Keratinocyte (primary cell): Measurements from ENCODE around the gene NTN3. TPM values are rescaled to one million over a fixed set of nuclear protein-coding genes. Genes with fewer than 3 reads are reported as not detected.

Experiments used
- DNase-seq: peaks from one replicate; pipeline ENCODE4 v3.0.0-alpha.2; 2011; ENCODE audit warnings: low read depth, missing footprints, low spot score
- FAIRE-seq: peaks from 2 replicates; lab custom pipeline; 2011; peaks lifted over from hg19 to GRCh38; lab: Jason Lieb, UNC
- H2AFZ ChIP-seq: 2 replicates; pipeline ENCODE4 v1.6.0; 2012; ENCODE audit warnings: low read length, control low read depth, inconsistent platforms; ENCODE audit not compliant: control insufficient read depth
- H3K27ac ChIP-seq: 2 replicates; pipeline ENCODE4 v1.5.1; 2011; ENCODE audit warnings: low read length; ENCODE audit not compliant: control insufficient read depth, insufficient read depth
- H3K27me3 ChIP-seq: 3 replicates; pipeline ENCODE4 v1.6.0; 2011; ENCODE audit warnings: low read length; ENCODE audit not compliant: control insufficient read depth, insufficient read depth; ENCODE audit errors: extremely low read depth
- H3K36me3 ChIP-seq, 2 experiments: 2 replicates in 1 of 2; 3 replicates in 1 of 2; pipeline ENCODE4 v1.5.1; 2011; ENCODE audit warnings: low read length in 2 of 2, mild to moderate bottlenecking in 1 of 2; ENCODE audit not compliant: control insufficient read depth in 2 of 2, insufficient read depth in 2 of 2; ENCODE audit errors: extremely low read depth in 1 of 2
- H3K4me1 ChIP-seq: 3 replicates; pipeline ENCODE4 v1.5.1; 2011; ENCODE audit warnings: low read length; ENCODE audit not compliant: control insufficient read depth, insufficient read depth; ENCODE audit errors: extremely low read depth
- H3K4me2 ChIP-seq: 3 replicates; pipeline ENCODE4 v1.6.0; 2011; ENCODE audit warnings: low read depth, low read length; ENCODE audit not compliant: control insufficient read depth, insufficient read depth; ENCODE audit errors: extremely low read depth
- H3K4me3 ChIP-seq, 3 experiments: fragments of 200-600 bp in 1 of 3; sonication (generic) in 1 of 3; 2 replicates in 2 of 3; 3 replicates in 1 of 3; pipeline ENCODE4 v1.5.1; 2011 to 2016; ENCODE audit warnings: low read length in 3 of 3, mild to moderate bottlenecking in 3 of 3, control low read depth in 2 of 3, inconsistent platforms in 1 of 3, low read depth in 1 of 3, mixed read lengths in 1 of 3, mixed run types in 1 of 3, moderate library complexity in 1 of 3; ENCODE audit not compliant: control insufficient read depth in 2 of 3, insufficient read depth in 2 of 3; ENCODE audit errors: extremely low read depth in 1 of 3
- H3K79me2 ChIP-seq: 2 replicates; pipeline ENCODE4 v1.6.0; 2012; ENCODE audit warnings: low read length; ENCODE audit not compliant: control insufficient read depth, insufficient read depth
- H3K9ac ChIP-seq: 3 replicates; pipeline ENCODE4 v1.6.0; 2011; ENCODE audit warnings: low read length; ENCODE audit not compliant: control insufficient read depth, insufficient read depth; ENCODE audit errors: extremely low read depth
- H3K9me1 ChIP-seq: 3 replicates; pipeline ENCODE4 v1.6.0; 2011; ENCODE audit warnings: low read length; ENCODE audit not compliant: control insufficient read depth, insufficient read depth; ENCODE audit errors: extremely low read depth
- H3K9me3 ChIP-seq: 2 replicates; pipeline ENCODE4 v1.5.1; 2012; ENCODE audit warnings: low read depth, low read length; ENCODE audit not compliant: control insufficient read depth
- H4K20me1 ChIP-seq: 3 replicates; pipeline ENCODE4 v1.6.0; 2011; ENCODE audit warnings: low read length; ENCODE audit not compliant: control insufficient read depth, insufficient read depth; ENCODE audit errors: extremely low read depth
- EZH2 ChIP-seq: IDR thresholded peaks from one replicate; pipeline ENCODE4 v1.6.1; 2012; ENCODE audit warnings: inconsistent platforms, mild to moderate bottlenecking, low read length, moderate library complexity
- dilution Hi-C: fragments of 300-500 bp; cut with MboI; formaldehyde crosslinking; loops from one replicate; pipeline ENCODE4 v1.7.0; 2020; ENCODE audit warnings: low sequenced_read_pairs; ENCODE audit not compliant: extremely low pct_ligation_motif_present
- polyA plus RNA-seq, 5 experiments: library from polyadenylated mRNA; depleted of rRNA in 3 of 5; stranded (reverse) in 3 of 5; stranded (forward) in 1 of 5; unstranded in 1 of 5; fragments of >200 nt; gene quantifications; 1 replicate in 1 of 5; 2 replicates in 3 of 5; 3 replicates in 1 of 5; pipeline versions ENCODE4 v1.2.1 to v1.2.3, GENCODE V29; 2011 to 2012; ENCODE audit warnings: missing spikeins in 2 of 5, low read depth in 1 of 5, low replicate concordance in 1 of 5
- TF ChIP-seq, protein P1 (sequence below), 3 experiments: IDR thresholded peaks in 1 of 3; conservative IDR thresholded peaks in 1 of 3; optimal IDR thresholded peaks in 1 of 3; 2 replicates in 2 of 3; 3 replicates in 1 of 3; pipeline versions ENCODE3 to v1.5.1; 2011; ENCODE audit warnings: low read length in 3 of 3, mild to moderate bottlenecking in 3 of 3, moderate library complexity in 2 of 3, control low read depth in 1 of 3, inconsistent platforms in 1 of 3; ENCODE audit not compliant: insufficient read depth in 2 of 3; ENCODE audit errors: extremely low read depth in 1 of 3

The NTN3 gene
- polyA plus RNA-seq, 1 donor (not counting 4 experiments of a cell fraction or from before 2014, with no cell fraction given): not detected

DNA sequence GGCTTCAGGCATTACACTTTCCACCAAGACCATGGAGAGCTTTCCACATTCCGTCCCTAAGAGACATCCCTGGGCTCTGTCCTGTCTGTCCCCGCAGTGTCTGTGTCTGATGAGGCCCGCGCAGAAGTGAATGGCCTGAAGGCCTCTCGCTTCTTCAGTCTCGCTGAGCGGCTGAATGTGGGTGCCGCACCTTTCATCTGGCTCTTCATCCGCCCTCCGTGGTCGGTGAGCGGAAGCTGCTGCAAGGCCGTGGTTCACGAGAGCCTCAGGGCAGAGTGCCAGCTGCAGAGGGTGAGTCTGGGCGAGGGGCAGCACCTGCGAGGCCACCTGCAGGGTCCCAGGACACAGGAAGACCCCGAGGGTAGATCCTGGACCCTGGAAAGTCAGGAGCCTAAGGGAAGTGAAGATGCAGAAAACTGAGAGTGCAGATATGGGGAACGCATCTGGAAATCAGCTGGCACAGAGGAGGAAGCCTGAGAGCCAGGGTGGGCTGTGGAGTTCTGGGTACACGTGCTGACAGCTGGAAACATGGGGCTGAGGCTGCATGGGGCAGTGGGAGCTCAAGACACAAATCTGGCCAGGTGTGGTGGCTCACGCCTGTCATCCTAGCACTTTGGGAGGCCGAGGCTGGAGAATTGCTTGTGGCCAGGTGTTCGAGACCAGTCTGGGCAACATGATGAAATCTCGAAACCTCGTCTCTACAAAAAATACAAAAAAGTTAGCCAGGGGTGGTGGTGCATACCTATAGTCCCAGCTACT lies 33.9 kb upstream of the NTN3 start:
- FAIRE-seq (no peak), DNase-seq (no peak)
- Histone ChIP-seq H3K27ac (no peak overlapping the region), H4K20me1 (no peaks in the 10 kb centered on the region), H3K27me3 (no peaks in the 10 kb centered on the region), H3K4me3 (no peak overlapping the region), H3K9me3 (no peaks in the 10 kb centered on the region), H3K9me1 (no peaks in the 10 kb centered on the region), H3K36me3 (peaks cover 21 to 60% of the 10 kb centered on the region in 2 experiments), H2AFZ (no peak overlapping the region), H3K79me2 (peaks cover 7% of the 10 kb centered on the region), H3K4me1 (no peaks in the 10 kb centered on the region), H3K4me2 (no peak overlapping the region), H3K9ac (no peak overlapping the region)
- dilution Hi-C loops: no loop called here
- TF ChIP-seq, protein P1, sequence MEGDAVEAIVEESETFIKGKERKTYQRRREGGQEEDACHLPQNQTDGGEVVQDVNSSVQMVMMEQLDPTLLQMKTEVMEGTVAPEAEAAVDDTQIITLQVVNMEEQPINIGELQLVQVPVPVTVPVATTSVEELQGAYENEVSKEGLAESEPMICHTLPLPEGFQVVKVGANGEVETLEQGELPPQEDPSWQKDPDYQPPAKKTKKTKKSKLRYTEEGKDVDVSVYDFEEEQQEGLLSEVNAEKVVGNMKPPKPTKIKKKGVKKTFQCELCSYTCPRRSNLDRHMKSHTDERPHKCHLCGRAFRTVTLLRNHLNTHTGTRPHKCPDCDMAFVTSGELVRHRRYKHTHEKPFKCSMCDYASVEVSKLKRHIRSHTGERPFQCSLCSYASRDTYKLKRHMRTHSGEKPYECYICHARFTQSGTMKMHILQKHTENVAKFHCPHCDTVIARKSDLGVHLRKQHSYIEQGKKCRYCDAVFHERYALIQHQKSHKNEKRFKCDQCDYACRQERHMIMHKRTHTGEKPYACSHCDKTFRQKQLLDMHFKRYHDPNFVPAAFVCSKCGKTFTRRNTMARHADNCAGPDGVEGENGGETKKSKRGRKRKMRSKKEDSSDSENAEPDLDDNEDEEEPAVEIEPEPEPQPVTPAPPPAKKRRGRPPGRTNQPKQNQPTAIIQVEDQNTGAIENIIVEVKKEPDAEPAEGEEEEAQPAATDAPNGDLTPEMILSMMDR (optimal IDR thresholded peaks at IDR 0.05 in 1 of 3, IDR thresholded peaks at IDR 0.05 in 1 of 3, conservative IDR thresholded peaks at IDR 0.05 in 1 of 3; ENCODE audit: extremely low read depth in 1 of 3, insufficient read depth in 2 of 3, low read length in 3 of 3): no peak
- TF ChIP-seq EZH2: no peak

DNA sequence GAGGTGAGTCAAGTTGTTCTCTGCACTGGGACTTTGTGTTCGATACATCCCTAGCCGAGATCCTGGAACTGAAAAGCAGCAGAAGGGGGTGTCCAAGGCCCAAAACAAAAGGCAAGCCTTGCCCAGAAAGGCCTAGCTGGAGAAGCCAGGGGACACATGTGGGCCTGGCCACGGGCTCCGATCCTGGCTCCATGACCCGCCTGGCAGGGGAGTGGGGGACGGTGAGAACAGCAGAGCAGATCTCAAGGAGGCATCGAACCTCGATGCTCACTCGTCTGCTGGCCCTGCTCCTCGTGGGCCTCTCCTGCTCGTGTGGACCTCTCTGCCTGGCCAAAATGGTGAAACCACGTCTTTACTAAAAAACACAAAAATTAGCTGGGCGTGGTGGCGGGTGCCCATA lies 33.0 kb upstream of the NTN3 start:
- Histone ChIP-seq H3K9me1 (no peaks in the 10 kb centered on the region), H3K9me3 (no peaks in the 10 kb centered on the region), H3K4me1 (no peaks in the 10 kb centered on the region), H2AFZ (no peak overlapping the region), H4K20me1 (no peaks in the 10 kb centered on the region), H3K36me3 (peaks cover 14 to 51% of the 10 kb centered on the region in 2 experiments), H3K4me2 (no peak overlapping the region), H3K79me2 (peaks cover under 1% of the 10 kb centered on the region), H3K27me3 (no peaks in the 10 kb centered on the region), H3K9ac (no peak overlapping the region), H3K27ac (no peak overlapping the region), H3K4me3 (no peak overlapping the region)
- dilution Hi-C loops: no loop called here
- no peak for TF ChIP-seq EZH2
- TF ChIP-seq, protein P1 (optimal IDR thresholded peaks at IDR 0.05 in 1 of 3, IDR thresholded peaks at IDR 0.05 in 1 of 3, conservative IDR thresholded peaks at IDR 0.05 in 1 of 3; ENCODE audit: extremely low read depth in 1 of 3, insufficient read depth in 2 of 3, low read length in 3 of 3): no peak
- FAIRE-seq (no peak), DNase-seq (no peak)
